HepG2 (cell line): ENCODE data around the gene CCL19. TPM values are rescaled to one million over a fixed set of nuclear protein-coding genes. Genes with fewer than 3 reads are reported as not detected.

Source experiments
- ATAC-seq: fragments of 200-7000 bp; cut with Tn5 transposase; 3 replicates; pipeline ENCODE4 v1.9.1; 2020; ENCODE audit warnings: mild to moderate bottlenecking, moderate library complexity
- BruUV-seq: library from RNA; stranded (reverse); fragments of 400-500 nt; replicated peaks from 2 replicates; lab custom pipeline; 2021; lab: Mats Ljungman, UMichigan
- CTCF ChIA-PET: fragments of 300-600 bp; formaldehyde crosslinking; extraction: SDS; loops from one replicate; lab custom pipeline; 2021; ENCODE audit warnings: low total read pairs, inconsistent platforms, low intra/inter-chr PET ratio; lab: Yijun Ruan, JAX
- POLR2A ChIA-PET: fragments of 350-600 bp; sonication (Branson Sonifier 250); formaldehyde crosslinking; loops from one replicate; lab custom pipeline; 2020; ENCODE audit warnings: antibody characterized with exemption, inconsistent platforms; lab: Yijun Ruan, JAX
- DNase-seq: peaks from one replicate; pipeline ENCODE4 v3.0.0-alpha.2; 2015; ENCODE audit warnings: low spot score
- FAIRE-seq: peaks from 3 replicates; lab custom pipeline; 2011; peaks lifted over from hg19 to GRCh38; lab: Jason Lieb, UNC
- H2AFZ ChIP-seq: one replicate; pipeline ENCODE4 v1.6.1; 2011; ENCODE audit warnings: low read length, inconsistent platforms
- H3K27ac ChIP-seq: fragments of 300-600 bp; 3 replicates; pipeline ENCODE4 v1.8.0; 2011; ENCODE audit warnings: mixed run types, mild to moderate bottlenecking, mixed read lengths, low read length, inconsistent platforms; ENCODE audit not compliant: insufficient read depth; ENCODE audit errors: extremely low read length
- H3K27me3 ChIP-seq, 2 experiments: fragments of 200-600 bp in 1 of 2; 2 replicates in 1 of 2; 3 replicates in 1 of 2; pipeline versions ENCODE4 v1.6.0 to v1.8.0; 2011; ENCODE audit warnings: low read length in 2 of 2, mild to moderate bottlenecking in 2 of 2, moderate library complexity in 2 of 2, inconsistent platforms in 1 of 2; ENCODE audit not compliant: insufficient read depth in 2 of 2, control insufficient read depth in 1 of 2
- H3K36me3 ChIP-seq, 2 experiments: fragments of 200-600 bp in 1 of 2; replicated peaks in 1 of 2; 2 replicates in 1 of 2; 3 replicates in 1 of 2; pipeline versions ENCODE4 v1.5.1 to v1.8.0; 2011; ENCODE audit warnings: low read length in 2 of 2, inconsistent platforms in 1 of 2; ENCODE audit not compliant: insufficient read depth in 2 of 2, control insufficient read depth in 1 of 2
- H3K4me1 ChIP-seq: 2 replicates; pipeline ENCODE4 v1.5.1; 2012; ENCODE audit warnings: low read length, inconsistent platforms; ENCODE audit not compliant: insufficient read depth
- H3K4me2 ChIP-seq: 2 replicates; pipeline ENCODE4 v1.6.0; 2011; ENCODE audit warnings: low read depth, low read length, inconsistent platforms
- H3K4me3 ChIP-seq, 3 experiments: fragments of 200-600 bp in 1 of 3; sonication (generic), shearing (Covaris generic) in 1 of 3; replicated peaks in 1 of 3; 2 replicates each; pipeline ENCODE4 v1.5.1; 2011 to 2016; ENCODE audit warnings: low read length in 3 of 3, inconsistent platforms in 2 of 3, low read depth in 2 of 3, mild to moderate bottlenecking in 2 of 3, control low read depth in 1 of 3, mixed read lengths in 1 of 3; ENCODE audit not compliant: insufficient read depth in 1 of 3
- H3K79me2 ChIP-seq: one replicate; pipeline ENCODE4 v1.6.1; 2011; ENCODE audit warnings: low read length, inconsistent platforms; ENCODE audit not compliant: insufficient read depth
- H3K9ac ChIP-seq: 2 replicates; pipeline ENCODE4 v1.6.0; 2011; ENCODE audit warnings: mild to moderate bottlenecking, low read depth, low read length, inconsistent platforms; ENCODE audit not compliant: insufficient read depth
- H3K9me3 ChIP-seq: 2 replicates; pipeline ENCODE4 v1.5.1; 2012; ENCODE audit warnings: mild to moderate bottlenecking, low read length
- H4K20me1 ChIP-seq: 2 replicates; pipeline ENCODE4 v1.6.0; 2011; ENCODE audit warnings: inconsistent platforms, mild to moderate bottlenecking, low read length, moderate library complexity; ENCODE audit not compliant: insufficient read depth
- BHLHE40 ChIP-seq: IDR thresholded peaks from 2 replicates; pipeline ENCODE4 v1.6.1; 2011; ENCODE audit warnings: low read length, improper control_type of control experiment
- KLF15 ChIP-seq: sonication (generic); formaldehyde crosslinking; IDR thresholded peaks from 2 replicates; pipeline ENCODE4 v1.8.1; 2023; ENCODE audit warnings: borderline replicate concordance, mild to moderate bottlenecking, inconsistent platforms, missing genetic modification reagents, mixed read lengths
- ZNF263 ChIP-seq: sonication (generic); formaldehyde crosslinking; IDR thresholded peaks from 2 replicates; pipeline ENCODE4 v1.4.0; 2020; ENCODE audit warnings: missing genetic modification reagents
- WGBS: methylation state at CpG from one replicate; pipeline ENCODE4 v1.1.6; 2017; ENCODE audit warnings: low lambda C conversion rate; 5-methylcytosine and 5-hydroxymethylcytosine counted together
- in situ Hi-C: cut with HindIII; loops from 2 replicates; pipeline ENCODE4 v1.10.0; 2017; ENCODE audit warnings: low pct_unique_long_range_greater_than_20kb; ENCODE audit not compliant: extremely low pct_ligation_motif_present
- intact Hi-C: fragments of 100-400 bp; cut with micrococcal nuclease; formaldehyde crosslinking; loops from one replicate; pipeline ENCODE4 v1.10.0; 2022; ENCODE audit not compliant: unreplicated experiment
- polyA plus RNA-seq, 8 experiments: library from polyadenylated mRNA; depleted of rRNA in 3 of 8; stranded (reverse) in 7 of 8; unstranded in 1 of 8; fragments of >200 nt; fragmentation: Illumina TruSeq in 4 of 8; extraction: Trizol in 4 of 8; gene quantifications; 2 replicates each; pipeline versions ENCODE4 v1.2.1 to v1.2.3, GENCODE V29; 2011 to 2016; ENCODE audit warnings: low read depth in 4 of 8, missing spikeins in 1 of 8, mixed read lengths in 1 of 8; ENCODE audit not compliant: insufficient read depth in 1 of 8
- total RNA-seq, 5 experiments: library from RNA; depleted of rRNA; stranded (reverse); fragments of >200 nt; fragmentation: Illumina TruSeq; extraction: Trizol; gene quantifications; 2 replicates each; pipeline ENCODE4 v1.2.3, GENCODE V29; 2016; ENCODE audit warnings: low read depth in 1 of 5

The CCL19 gene
- total and polyA plus RNA-seq, 2 of the 13 experiments (the other 11 are each of a cell fraction or from before 2014, with no cell fraction given): not detected

GRCh38 chr9:34658461-34658860, 32.6 kb downstream of the CCL19 start:
- no TSS peak for BruUV-seq
- no peak for TF ChIP-seq ZNF263 (CRISPR knock-in tag)
- Histone ChIP-seq H3K9me3 (no peaks in the 10 kb centered on the region), H3K4me3 (no peak overlapping the region), H4K20me1 (no peaks in the 10 kb centered on the region), H3K27ac (no peak overlapping the region), H3K9ac (no peak overlapping the region), H3K4me2 (no peak overlapping the region), H2AFZ (no peak overlapping the region), H3K4me1 (peaks cover 8% of the 10 kb centered on the region), H3K27me3 (no peaks in the 10 kb centered on the region; a peak in 3 of 5 replicates), H3K79me2 (no peaks in the 10 kb centered on the region), H3K36me3 (no peaks in the 10 kb centered on the region)
- intact Hi-C loops: no loop called here
- 70% methylated on average over 2 of the region's 14 CpGs for WGBS
- ATAC-seq (no peak), FAIRE-seq (no peak), DNase-seq (no peak)
- in situ Hi-C loops: no loop called here
- POLR2A ChIA-PET: interaction anchor here (1.5 kb wide), 1 partner anchor 12 kb away, joined by 3 read pairs; the partner anchor contains the start of gene GALT
- CTCF ChIA-PET: no interaction called here

- H2AFZ ChIP-seq: no peak overlapping the region
- H3K4me2 ChIP-seq: no peak overlapping the region
- intact Hi-C loops (no loop called here), in situ Hi-C loops (no loop called here)
- TF ChIP-seq KLF15: no peak
- TF ChIP-seq BHLHE40: no peak
- no peaks in the 10 kb centered on the region for H3K79me2 ChIP-seq
- H3K4me1 ChIP-seq: peaks cover 23% of the 10 kb centered on the region
- no peaks in the 10 kb centered on the region for H3K9me3 ChIP-seq
- POLR2A ChIA-PET: interaction anchor here (1.0 to 2.3 kb wide), 3 partner anchors 8 to 11 kb away, joined by 3 to 14 read pairs (median 5); partner anchors contain the start of gene GALT
- no peaks in the 10 kb centered on the region; a peak in 3 of 5 replicates for H3K27me3 ChIP-seq
- FAIRE-seq (no peak), ATAC-seq (no peak), DNase-seq (no peak)
- no peak overlapping the region for H3K27ac ChIP-seq
- CTCF ChIA-PET: no interaction called here
- WGBS: 57% methylated on average over 4 of the region's 5 CpGs
- BruUV-seq: no TSS peak
- H3K9ac ChIP-seq: no peak overlapping the region
- H4K20me1 ChIP-seq: no peaks in the 10 kb centered on the region
- H3K36me3 ChIP-seq: no peaks in the 10 kb centered on the region
- H3K4me3 ChIP-seq: no peak overlapping the region
Observed at GRCh38 chr9:34656992-34657391, 34.1 kb downstream of the CCL19 start.
